ENCODE measurements around the gene CLDND2.

DNA sequence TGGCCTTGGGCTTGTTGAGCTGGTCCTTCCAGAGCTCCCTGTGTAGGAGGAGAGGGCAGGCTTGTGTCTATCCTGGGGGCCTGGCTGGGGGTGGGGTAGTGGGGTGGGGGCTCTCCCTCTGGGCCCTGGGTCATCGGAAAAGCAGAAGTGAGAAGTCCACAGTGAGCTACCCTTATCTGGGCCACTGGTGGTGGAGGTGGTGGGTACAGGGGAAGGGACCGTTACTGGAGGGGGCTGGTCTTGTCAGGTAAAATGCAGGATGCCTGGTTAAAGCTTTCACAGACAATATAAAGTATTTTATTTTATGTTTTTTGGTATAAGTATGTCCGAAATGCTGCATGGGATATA is 49.0 kb upstream of the CLDND2 start:
- TF ChIP-seq, protein P1, sequence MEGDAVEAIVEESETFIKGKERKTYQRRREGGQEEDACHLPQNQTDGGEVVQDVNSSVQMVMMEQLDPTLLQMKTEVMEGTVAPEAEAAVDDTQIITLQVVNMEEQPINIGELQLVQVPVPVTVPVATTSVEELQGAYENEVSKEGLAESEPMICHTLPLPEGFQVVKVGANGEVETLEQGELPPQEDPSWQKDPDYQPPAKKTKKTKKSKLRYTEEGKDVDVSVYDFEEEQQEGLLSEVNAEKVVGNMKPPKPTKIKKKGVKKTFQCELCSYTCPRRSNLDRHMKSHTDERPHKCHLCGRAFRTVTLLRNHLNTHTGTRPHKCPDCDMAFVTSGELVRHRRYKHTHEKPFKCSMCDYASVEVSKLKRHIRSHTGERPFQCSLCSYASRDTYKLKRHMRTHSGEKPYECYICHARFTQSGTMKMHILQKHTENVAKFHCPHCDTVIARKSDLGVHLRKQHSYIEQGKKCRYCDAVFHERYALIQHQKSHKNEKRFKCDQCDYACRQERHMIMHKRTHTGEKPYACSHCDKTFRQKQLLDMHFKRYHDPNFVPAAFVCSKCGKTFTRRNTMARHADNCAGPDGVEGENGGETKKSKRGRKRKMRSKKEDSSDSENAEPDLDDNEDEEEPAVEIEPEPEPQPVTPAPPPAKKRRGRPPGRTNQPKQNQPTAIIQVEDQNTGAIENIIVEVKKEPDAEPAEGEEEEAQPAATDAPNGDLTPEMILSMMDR (IDR thresholded peaks at IDR 0.05): no peak
- no peak for TF ChIP-seq POLR2A (IDR thresholded peaks at IDR 0.05)
